ENCODE data around the gene DDB1.
"Not testable (repeated sequence)": the region's sequence is repeated elsewhere in the genome, so short reads cannot be mapped to it uniquely, and the experiment has no call there.

Gene DDB1

GRCh38 chr11:61268588-61269250 lies 64.2 kb downstream of the DDB1 start:
- no peak for DNase-seq (ENCODE audit: low read depth)

- no peak for DNase-seq (ENCODE audit: low read depth)
Observed at GRCh38 chr11:61267437-61267841, 65.5 kb downstream of the DDB1 start.

- no peak for DNase-seq (ENCODE audit: low read depth)
Observed at GRCh38 chr11:61266602-61267001, 66.3 kb downstream of the DDB1 start.

- DNase-seq (ENCODE audit: low read depth): no peak
Observed at GRCh38 chr11:61265357-61265756, 67.5 kb downstream of the DDB1 start.

- DNase-seq (ENCODE audit: low read depth): no peak
Observed at GRCh38 chr11:61264795-61265194, 68.1 kb downstream of the DDB1 start.

GRCh38 chr11:61264371-61264770 lies 68.5 kb downstream of the DDB1 start:
- no peak for DNase-seq (ENCODE audit: low read depth)

- no peak for DNase-seq (ENCODE audit: low read depth)
Observed at GRCh38 chr11:61259363-61259762, 73.5 kb downstream of the DDB1 start.

GRCh38 chr11:61258546-61258945 lies 74.4 kb downstream of the DDB1 start:
- no peak for DNase-seq (ENCODE audit: low read depth)

GRCh38 chr11:61256710-61257482 lies 76.0 kb downstream of the DDB1 start:
- no peak for DNase-seq (ENCODE audit: low read depth)

- no peak for DNase-seq (ENCODE audit: low read depth)
Observed at GRCh38 chr11:61254403-61255025, 78.4 kb downstream of the DDB1 start.

GRCh38 chr11:61252332-61252731 lies 80.6 kb downstream of the DDB1 start:
- not testable (repeated sequence) for DNase-seq (ENCODE audit: low read depth)

- DNase-seq (ENCODE audit: low read depth): not testable (repeated sequence)
Observed at GRCh38 chr11:61250796-61251765, 81.8 kb downstream of the DDB1 start.
